GM12872 (cell line): ENCODE measurements around the gene TRPV2.

Experiments
- CTCF ChIP-seq: IDR thresholded peaks from 3 replicates; pipeline ENCODE4 v1.5.1; 2011; ENCODE audit warnings: low read depth, mild to moderate bottlenecking, low read length, moderate library complexity; ENCODE audit not compliant: insufficient read depth

The TRPV2 gene

DNA sequence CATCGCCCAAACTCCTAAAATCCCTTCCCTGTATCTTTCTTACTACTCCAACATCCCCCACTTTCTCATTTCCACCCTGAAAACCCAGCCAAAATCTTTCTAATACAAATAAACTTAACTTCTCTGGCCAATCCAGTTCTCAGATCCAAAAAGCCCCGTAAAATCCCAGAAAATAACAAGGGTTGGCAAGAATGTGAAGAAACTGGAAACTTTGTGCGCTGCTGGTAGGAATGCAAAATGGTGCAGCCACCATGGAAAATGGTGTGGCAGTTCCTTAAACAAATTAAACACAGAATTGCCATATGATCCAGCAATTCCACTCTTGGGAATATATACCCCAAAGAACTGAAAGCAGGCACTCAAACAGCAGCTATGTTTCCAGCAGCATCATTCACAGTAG lies 52.5 kb downstream of the TRPV2 start:
- no peak for TF ChIP-seq CTCF

- TF ChIP-seq CTCF = no peak
Measured at GRCh38 chr17:16468428-16468992, 53.1 kb downstream of the TRPV2 start.

DNA sequence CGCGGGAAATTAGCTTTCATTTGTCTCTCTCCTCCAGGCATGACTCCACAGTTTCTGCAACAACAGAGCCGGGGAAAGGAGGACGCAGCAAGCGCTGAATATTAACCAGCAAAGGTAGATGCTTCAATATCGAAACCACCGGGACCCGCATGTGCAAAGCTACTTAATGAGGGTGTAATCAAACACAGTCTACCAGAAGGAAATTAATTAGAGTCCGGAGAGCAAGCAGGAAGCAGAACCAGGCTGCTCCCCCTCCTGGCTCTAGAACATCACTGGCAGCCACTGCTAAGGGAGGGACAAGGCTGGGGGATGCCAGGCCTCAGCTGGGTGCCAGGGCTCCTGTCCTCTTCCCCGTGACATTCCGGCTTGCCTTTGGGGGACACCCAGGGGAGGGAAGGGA lies 54.9 kb downstream of the TRPV2 start:
- TF ChIP-seq CTCF = no peak

GRCh38 chr17:16471295-16471694 lies 55.9 kb downstream of the TRPV2 start:
- TF ChIP-seq CTCF = no peak

GRCh38 chr17:16472539-16472938 lies 57.2 kb downstream of the TRPV2 start:
- TF ChIP-seq CTCF = no peak

DNA sequence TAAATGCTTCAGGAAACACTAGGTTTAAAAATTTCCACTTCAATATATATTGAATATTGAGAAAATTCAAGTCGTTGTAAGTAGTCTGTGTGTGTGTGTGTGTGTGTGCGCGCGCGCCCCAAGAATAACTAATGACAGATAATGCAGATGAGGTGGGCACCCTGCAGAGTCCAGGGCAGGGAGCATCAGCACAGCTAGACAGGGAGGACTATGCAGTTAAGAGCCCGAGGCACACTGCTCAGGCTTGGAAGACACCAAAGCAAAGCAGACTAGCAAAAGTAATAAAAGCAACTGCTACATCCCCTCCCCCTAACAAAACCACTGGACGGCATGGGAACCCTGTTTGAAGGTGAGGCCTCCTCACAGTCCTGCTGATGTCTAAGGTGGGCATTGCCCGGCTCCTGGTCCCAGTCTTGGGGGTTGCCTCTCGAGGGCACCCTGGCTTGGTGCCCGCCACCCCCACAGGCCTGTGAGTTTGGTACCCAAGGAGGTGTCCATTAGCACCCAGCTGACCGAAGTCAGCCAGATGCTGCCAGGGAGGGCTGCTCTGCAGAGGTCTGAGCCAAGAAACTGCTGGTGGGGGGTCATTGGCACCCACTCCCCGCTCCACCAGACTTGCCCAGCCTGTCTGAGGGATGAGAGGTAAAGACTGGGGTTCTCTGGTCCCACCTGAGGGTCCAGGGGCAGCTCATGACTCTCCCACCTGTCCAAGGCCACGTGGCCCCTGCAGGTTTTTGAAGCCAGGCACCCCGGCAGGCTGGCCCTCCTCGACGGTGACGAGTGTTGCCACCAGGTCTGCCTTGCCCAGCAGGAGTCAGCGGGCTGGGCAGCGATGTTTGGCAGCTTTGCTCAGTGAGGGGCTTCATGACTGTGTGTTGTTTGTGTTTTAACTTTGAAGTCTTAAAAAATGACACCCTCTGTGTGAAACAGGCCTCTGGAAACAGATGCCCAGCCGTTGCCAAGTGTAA lies 58.0 kb downstream of the TRPV2 start:
- no peak for TF ChIP-seq CTCF

DNA sequence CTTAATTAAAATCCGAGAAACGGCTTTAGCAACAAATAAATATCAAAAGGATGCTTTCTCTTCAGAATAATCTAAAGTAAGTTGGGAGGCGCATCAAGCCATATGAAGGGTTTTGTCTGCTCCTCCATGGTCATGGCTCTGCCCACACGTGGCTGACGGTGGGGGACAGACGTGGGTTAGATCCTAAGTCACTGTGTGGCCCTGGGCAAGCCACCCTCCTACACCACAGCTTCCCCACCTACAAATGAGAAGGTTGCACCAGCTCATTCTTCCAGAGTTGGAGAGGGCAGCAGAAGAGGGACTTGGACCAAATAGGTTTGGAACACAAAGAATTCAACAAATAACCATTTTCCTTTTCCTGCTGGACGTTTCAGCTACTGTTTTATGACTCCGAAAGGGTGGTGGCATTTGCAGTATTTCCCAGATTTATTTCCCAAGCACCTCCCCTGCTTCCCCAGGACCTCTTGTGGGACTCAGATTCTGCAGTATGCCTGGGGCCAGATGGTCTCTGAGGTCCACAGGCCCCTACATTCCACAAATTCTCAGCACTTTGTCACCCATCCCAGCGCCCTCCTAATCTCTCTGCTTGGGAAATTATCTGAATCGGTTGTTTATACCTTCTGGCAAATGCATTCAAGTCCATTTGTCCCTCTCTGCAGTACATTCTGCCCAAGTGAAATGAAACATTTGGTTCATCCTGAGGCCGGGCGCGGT lies 58.8 kb downstream of the TRPV2 start:
- no peak for TF ChIP-seq CTCF
